ENCODE data around the gene TSEN34.
"Not testable (repeated sequence)": the region's sequence is repeated elsewhere in the genome, so short reads cannot be mapped to it uniquely, and the experiment has no call there.

The TSEN34 gene

DNA sequence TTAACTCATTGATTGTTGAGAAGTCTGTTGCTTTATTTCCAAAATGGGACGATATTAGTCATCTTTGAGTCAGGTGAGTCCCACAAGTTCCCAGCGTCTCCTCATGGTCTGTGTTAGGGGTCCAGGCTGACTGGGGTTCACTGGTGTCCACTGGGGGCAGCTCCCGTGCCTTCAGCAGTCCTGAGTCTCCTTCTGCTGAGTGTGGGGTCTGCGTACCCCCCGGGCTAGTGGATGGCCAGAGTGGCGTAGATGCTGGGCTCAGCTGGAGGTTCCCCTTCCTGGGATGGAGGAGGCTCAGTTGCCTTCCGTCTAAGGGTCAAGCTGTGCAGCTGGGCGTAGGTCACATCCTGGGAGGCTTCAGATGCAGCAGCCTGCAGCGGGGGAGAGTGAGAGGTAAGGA, 25.8 kb downstream of the TSEN34 start:
- Mint-ChIP-seq H3K9me3 (no peaks in the 10 kb centered on the region), H3K36me3 (peaks cover 10% of the 10 kb centered on the region), H3K27me3 (no peaks in the 10 kb centered on the region), H3K4me1 (peaks cover 2% of the 10 kb centered on the region), H3K27ac (no peak overlapping the region), H3K4me3 (no peak overlapping the region)
- CTCF ChIA-PET, result no interaction called here
- DNase-seq, result no peak

DNA sequence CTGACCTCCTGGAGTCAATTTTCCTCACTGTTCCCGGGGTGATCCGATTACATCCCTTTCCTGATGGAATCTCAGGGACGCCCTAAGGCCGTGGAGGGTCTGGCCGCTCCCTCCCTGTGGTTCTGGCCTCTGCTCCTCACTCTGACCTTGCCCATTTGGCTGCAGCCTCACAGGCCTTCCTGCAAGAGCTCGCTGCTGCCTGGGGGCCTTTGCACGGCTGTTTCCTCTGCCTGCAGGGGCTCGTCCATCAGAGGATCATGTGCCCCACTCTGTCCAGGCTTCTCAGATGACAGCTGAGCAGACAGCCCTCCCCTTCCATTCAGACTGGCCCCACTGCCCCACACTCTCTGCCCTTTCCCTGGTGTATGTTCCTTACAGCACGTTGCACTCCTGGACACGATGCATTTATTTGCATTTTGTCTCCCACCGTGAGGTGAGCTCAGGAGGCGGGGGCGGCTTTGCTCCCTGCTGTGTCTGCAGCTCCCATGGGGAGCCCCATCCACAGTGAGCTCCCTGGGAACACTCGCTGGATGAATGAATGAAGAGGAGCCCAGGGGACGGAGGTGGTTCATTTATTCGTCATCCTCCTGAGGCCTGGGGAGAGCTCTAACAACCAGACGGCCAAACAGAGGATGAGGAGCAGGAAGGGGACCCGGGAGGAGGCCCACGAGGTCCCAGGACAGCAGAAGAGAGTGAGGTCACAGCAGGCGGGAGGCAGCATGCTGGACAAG, 26.6 kb downstream of the TSEN34 start:
- H3K36me3 Mint-ChIP-seq, H3K9me3 Mint-ChIP-seq, H3K27ac Mint-ChIP-seq, H3K4me3 Mint-ChIP-seq, H3K27me3 Mint-ChIP-seq, CTCF ChIA-PET, DNase-seq, H3K4me1 Mint-ChIP-seq: not testable (repeated sequence)

DNA sequence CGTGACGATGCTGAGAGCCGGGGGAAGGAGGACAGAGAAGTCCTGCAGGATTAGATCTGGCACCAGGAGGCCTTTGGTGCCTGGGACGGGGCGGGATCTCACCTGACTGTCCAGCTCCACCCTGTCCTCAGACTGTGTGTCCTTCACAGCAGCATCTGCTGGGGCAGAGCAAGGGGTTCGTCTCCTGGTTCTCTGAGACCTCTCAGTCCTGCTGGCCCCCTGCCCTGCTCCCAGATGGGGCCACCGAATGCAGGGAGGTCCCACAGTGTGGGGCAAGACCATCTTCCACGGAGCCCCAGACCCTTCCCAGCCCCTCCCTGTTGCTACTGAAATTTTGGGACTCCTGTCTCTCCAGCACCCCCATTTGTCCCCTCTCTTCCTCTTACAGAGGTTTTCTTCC, 27.2 kb downstream of the TSEN34 start:
- Mint-ChIP-seq H3K27ac (no peak overlapping the region), H3K4me3 (no peak overlapping the region), H3K27me3 (peaks cover 9% of the 10 kb centered on the region), H3K36me3 (peaks cover 7% of the 10 kb centered on the region), H3K4me1 (peaks cover 9% of the 10 kb centered on the region), H3K9me3 (no peaks in the 10 kb centered on the region)
- CTCF ChIA-PET, result interaction anchor here (0.9 kb wide), 1 partner anchor 11 kb away, joined by 3 read pairs; no protein-coding TSS in a partner anchor
- no peak for DNase-seq

DNA sequence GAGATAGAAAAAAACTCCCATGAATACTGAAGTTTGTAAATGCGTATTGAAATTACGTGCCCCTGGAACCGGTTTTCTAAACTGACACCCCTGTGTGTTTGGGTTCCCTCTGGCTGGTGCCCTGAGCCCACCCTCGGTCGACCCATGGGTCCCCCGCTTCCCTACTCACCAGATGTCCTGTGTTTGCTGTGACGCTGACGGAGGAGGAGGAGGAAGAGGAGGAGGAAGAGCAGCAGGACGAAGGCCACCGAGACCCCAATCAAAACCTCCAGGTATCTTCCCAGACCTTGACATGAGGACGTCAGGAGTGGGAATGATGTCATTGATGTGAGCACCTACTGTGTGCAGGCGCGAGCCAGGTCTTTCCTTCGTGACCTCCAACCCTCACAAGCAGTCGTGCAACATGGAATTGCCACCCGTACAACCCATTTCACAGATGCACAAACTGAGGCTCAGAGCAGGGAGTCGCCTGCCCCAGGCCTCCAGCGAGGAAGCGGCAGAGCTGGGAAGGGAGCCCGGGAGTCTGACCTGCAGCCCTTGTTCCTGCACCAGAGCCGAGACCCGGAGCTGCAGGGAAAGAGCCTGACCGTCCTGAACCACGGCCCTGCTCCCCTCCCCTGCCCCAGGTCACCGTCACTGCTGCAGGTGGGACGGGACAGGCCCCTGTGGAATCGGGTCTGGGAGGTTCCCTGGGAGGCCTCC, 28.0 kb downstream of the TSEN34 start:
- DNase-seq, result no peak
- Mint-ChIP-seq H3K4me3 (no peak overlapping the region), H3K27me3 (peaks cover 17% of the 10 kb centered on the region), H3K27ac (no peak overlapping the region), H3K9me3 (no peaks in the 10 kb centered on the region), H3K4me1 (peaks cover 16% of the 10 kb centered on the region), H3K36me3 (peaks cover 6% of the 10 kb centered on the region)
- CTCF ChIA-PET, result interaction anchor here (0.9 kb wide), 1 partner anchor 10 kb away, joined by 3 read pairs; no protein-coding TSS in a partner anchor

DNA sequence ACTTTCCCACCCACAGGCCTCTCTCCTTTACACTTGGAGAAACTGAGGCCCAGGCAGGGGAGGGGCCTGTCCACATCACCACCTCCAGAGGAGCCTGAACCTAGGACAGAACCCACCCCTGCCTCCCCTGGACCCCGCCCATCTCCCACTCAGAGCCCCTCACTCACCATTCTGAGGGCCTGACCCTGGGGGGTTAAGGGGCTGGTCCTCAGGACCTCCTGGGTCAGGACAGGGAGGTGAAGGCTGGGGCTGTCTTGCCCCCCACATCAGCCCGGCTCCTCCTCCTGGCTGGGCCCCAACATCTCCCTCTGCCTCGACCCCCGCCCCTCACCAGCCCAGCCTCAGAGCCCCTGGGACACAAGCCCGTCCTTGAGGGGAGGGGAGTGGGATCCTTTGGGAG, 28.6 kb downstream of the TSEN34 start:
- H3K4me3 Mint-ChIP-seq, H3K9me3 Mint-ChIP-seq, H3K36me3 Mint-ChIP-seq, DNase-seq, CTCF ChIA-PET, H3K27ac Mint-ChIP-seq: not testable (repeated sequence)
- H3K27me3 Mint-ChIP-seq, result peaks cover 18% of the 10 kb centered on the region
- peaks cover 16% of the 10 kb centered on the region for H3K4me1 Mint-ChIP-seq

DNA sequence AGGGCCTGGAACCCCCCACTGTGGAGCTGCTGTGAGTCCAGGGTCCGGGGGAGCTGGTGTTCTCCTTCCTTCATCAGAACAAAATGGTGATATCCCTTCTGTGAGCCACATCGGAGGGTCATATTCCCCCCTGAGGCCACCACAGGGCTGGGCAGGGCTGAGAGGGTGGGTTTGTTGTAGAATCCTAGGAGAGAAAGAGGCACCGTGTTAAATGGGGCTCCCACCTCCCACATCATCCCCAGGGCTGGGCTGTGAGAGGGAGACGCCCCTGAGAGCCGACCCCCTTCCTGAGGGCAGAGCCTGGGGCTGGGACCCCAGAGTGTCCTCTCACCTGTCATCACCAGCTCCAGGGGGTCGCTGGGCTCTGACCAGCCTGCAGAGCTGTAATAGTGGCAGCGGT, 30.8 kb downstream of the TSEN34 start:
- H3K4me3 Mint-ChIP-seq, DNase-seq, H3K27ac Mint-ChIP-seq, H3K9me3 Mint-ChIP-seq, H3K36me3 Mint-ChIP-seq, CTCF ChIA-PET: not testable (repeated sequence)
- Mint-ChIP-seq H3K27me3 (peaks cover 18% of the 10 kb centered on the region), H3K4me1 (peaks cover 16% of the 10 kb centered on the region)

DNA sequence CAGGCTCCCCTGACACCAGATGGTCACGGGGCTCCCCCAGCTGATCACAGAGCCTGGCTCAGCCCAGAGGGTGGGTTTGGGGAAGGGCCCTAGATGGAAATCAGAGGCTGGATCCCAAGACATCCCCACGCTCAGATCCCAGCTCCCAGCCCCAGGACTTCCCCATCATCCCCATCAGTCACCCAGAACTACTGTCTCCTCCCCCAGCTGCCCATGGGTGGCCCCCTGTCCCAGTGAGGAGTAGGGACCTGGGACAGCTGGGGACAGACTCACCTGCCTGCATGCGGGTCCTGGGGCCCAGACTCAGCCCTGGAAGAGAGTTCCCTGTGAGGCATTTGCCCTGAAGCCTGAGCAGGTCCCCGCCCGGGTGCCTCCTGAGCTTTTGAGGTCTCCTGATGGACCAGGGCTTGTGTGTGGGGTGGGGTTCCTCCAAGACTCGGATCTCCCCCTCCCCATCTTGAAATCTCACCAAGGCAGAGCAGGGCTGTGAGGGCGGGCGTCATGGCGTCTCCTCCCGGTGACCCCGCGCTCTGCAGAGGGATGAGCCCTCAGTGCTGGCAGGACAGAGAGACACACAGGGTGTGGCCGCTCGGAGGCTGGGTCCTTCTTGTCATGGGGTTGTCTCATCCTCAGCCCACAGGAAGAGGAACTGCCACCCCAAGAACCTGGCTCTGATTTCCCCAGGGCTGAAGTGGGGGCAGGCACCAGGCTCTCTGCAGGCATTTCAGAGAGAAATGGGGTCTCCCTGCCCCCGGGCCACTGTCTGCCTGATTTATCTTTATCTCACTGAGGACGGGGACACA, 31.6 kb downstream of the TSEN34 start, which contains the start of gene LILRB3:
Gene LILRB3, minus strand, starts transcription at position 534 of the 803 bp plus-strand sequence. Its CDS starts 31 bp downstream, at position 503.
- CTCF ChIA-PET, DNase-seq, H3K36me3 Mint-ChIP-seq, H3K9me3 Mint-ChIP-seq: not testable (repeated sequence)
- Mint-ChIP-seq H3K27me3 (peaks cover 18% of the 10 kb centered on the region), H3K4me1 (peaks cover 16% of the 10 kb centered on the region), H3K27ac (peak within 1 kb of the TSS; percentile 30), H3K4me3 (peak within 1 kb of the TSS; percentile 40)

DNA sequence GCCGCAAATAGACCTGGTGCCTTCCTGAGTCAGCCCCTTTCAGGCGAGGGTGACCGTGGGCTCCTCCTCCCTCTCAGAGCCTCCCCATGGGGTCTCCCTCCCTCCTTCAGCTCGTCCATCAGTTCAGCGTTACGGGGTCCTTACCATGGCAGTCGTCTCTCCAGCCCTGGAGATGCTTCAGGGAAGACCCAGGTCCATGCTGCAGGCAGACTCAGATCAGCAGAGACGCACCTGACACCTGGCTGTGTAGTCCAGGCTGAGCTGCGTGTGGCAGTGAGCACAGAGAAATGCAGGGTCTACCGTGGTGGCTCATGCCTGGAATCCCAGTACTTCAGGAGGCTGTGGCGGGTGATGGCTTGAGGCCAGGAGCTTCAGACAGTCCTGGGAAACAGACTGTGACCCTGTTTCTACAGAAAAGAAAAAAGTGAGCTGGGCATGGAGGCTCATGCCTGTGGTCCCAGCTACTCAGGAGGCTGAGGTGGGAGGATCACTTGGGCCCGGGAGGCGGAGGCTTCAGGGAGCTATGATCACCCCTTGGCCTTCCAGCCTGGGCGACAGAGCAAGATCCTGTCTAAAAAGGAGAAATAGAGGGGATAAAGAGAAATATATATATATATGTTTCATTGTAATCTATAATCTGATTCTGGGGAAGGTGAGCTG, 32.3 kb downstream of the TSEN34 start:
- not testable (repeated sequence) for H3K36me3 Mint-ChIP-seq, DNase-seq, H3K27ac Mint-ChIP-seq, H3K9me3 Mint-ChIP-seq
- H3K27me3 Mint-ChIP-seq, result peaks cover 18% of the 10 kb centered on the region
- CTCF ChIA-PET, result interaction anchor here (0.7 kb wide), 1 partner anchor 11 kb away, joined by 3 read pairs; no protein-coding TSS in a partner anchor
- H3K4me3 Mint-ChIP-seq, result peak overlapping the region; percentile 10
- H3K4me1 Mint-ChIP-seq, result peaks cover 16% of the 10 kb centered on the region

DNA sequence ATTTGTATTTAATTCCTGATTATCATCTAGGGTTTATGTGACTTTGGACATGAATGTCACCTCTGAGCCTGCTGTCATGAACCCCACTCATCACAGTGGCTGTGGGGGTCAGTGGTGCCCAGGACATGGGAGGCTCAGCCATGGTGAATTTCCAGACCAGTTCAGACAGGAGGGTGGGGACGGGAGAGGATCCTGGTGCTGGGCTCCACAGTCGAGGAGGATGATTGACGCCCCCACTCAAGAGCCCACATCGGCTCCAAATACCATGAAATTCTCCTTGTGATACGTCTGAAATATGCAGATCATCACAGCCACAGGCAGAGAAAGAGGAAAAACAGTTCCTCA, 32.8 kb downstream of the TSEN34 start:
- Mint-ChIP-seq H3K27me3 (peaks cover 23% of the 10 kb centered on the region), H3K4me1 (peaks cover 16% of the 10 kb centered on the region)
- not testable (repeated sequence) for H3K9me3 Mint-ChIP-seq, H3K4me3 Mint-ChIP-seq, H3K36me3 Mint-ChIP-seq, DNase-seq, H3K27ac Mint-ChIP-seq
- CTCF ChIA-PET, result interaction anchor here (0.7 kb wide), 1 partner anchor 10 kb away, joined by 3 read pairs; no protein-coding TSS in a partner anchor

DNA sequence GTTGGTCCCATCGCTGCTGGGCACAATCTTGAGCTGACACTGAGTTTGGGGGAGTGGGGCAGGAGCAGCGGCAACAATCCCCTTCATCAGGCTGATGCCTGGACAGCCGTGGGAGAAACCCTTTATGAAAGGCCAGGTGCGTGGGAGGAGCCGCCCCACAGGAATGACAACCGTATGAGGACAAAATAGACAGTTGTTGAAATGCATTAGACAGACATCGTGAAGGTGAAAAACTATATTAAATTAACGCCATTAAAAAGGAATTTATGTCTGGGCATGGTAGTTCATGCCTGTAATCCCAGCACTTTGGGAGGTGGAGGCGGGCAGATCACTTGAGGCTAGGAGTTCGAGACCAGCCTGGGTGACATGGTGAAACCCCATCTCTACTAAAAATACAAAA, 33.5 kb downstream of the TSEN34 start:
- H3K36me3 Mint-ChIP-seq, H3K9me3 Mint-ChIP-seq, DNase-seq, H3K4me3 Mint-ChIP-seq, CTCF ChIA-PET, H3K27ac Mint-ChIP-seq: not testable (repeated sequence)
- peaks cover 30% of the 10 kb centered on the region for H3K27me3 Mint-ChIP-seq
- H3K4me1 Mint-ChIP-seq, result peaks cover 16% of the 10 kb centered on the region

DNA sequence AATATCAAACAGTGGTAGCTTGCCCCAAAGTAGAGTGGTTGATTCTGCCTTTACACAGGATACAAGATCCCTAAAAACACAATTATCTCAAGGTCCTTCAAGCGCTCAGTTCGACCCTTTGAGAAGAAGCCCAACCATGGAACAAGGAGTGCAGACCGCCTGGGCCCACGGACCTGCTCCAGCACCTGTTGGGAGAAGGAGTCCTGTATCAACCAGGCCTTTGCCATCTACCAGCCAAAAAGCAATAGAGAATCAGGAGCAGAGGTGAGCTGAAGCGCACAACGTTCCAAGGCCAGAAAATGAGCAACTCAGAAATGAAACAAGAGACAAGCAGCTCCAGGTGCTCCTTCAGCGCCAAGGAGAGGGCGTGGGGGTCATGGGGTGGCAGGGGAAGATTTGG, 38.0 kb downstream of the TSEN34 start:
- peaks cover 45% of the 10 kb centered on the region for H3K27me3 Mint-ChIP-seq

DNA sequence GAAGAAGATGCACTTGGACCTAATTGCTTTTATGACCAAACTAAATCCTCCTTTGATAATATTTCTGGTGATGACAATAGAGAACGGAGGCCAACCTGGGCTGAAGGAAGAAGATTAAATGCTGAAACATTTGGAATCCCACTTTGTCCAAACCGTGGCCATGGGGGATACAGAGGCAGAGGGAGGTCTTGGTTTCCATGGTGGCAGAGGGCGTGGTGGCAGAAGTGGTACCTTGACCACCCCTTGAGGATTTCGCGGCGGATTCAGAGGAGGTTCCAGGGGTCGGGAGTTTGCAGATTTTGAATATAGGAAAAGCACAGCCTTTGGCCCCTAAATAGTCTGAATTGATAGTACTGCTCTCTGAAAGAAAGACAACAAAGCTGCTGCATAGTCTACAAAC, 38.9 kb downstream of the TSEN34 start:
- Mint-ChIP-seq H3K27ac (no peak overlapping the region), H3K9me3 (no peaks in the 10 kb centered on the region), H3K36me3 (no peaks in the 10 kb centered on the region), H3K4me1 (peaks cover 3% of the 10 kb centered on the region), H3K27me3 (peaks cover 48% of the 10 kb centered on the region), H3K4me3 (no peak overlapping the region)
- CTCF ChIA-PET, result interaction anchor here (0.7 kb wide), 1 partner anchor 65 kb away, joined by 3 read pairs; no protein-coding TSS in a partner anchor
- DNase-seq, result no peak

More for the DNA sequence above, 38.0 kb downstream of the TSEN34 start:
- H3K27ac Mint-ChIP-seq, result no peak overlapping the region
- no peaks in the 10 kb centered on the region for H3K36me3 Mint-ChIP-seq
- CTCF ChIA-PET, result interaction anchor here (0.8 to 0.9 kb wide), 2 partner anchors 11 to 37 kb away, joined by 3 to 5 read pairs; no protein-coding TSS in a partner anchor
- H3K4me3 Mint-ChIP-seq, result no peak overlapping the region
- DNase-seq, result no peak
- H3K4me1 Mint-ChIP-seq, result peaks cover 3% of the 10 kb centered on the region
- H3K9me3 Mint-ChIP-seq, result no peaks in the 10 kb centered on the region

DNA sequence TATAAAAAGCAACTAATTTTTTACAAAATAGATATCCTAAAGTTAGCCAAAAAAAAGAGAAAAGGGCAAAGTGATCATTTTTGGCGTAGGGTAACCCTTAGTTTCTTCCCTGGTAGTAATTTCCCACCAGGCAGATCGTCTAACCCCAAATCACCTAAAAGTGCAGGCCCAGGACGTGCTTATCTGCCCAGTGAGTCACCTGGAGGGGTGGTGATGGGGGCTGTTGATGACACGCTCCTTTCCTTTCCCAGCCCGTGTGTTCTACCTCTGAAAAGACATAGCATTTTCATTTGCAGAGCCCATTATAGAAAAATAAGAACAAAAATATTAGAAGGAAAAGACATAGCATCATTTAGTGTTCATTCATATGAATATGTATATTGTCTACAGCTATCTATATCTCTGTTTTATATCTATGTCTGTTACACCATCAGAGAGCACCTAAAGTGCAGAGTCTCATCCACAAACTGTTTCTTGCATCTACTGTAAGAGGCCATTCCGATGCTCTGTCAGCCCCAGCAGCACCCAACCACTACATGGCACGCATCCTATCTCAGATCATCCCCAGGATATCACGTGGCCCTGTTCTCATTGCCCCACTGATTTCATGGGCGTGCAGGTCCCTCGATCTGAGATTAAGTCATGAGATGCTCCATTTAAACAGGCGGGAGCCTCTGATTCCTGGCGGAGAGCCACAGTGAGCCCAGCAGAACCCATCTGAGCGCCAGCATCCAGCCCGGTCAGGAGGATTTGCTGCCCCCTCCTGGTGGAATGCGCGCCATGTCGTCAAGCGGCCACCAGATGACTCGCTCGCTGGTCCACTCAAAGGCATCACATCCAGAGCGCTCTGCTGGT, 40.2 kb downstream of the TSEN34 start:
- H3K9me3 Mint-ChIP-seq, result no peaks in the 10 kb centered on the region
- H3K4me1 Mint-ChIP-seq, result peaks cover 3% of the 10 kb centered on the region
- H3K36me3 Mint-ChIP-seq, result no peaks in the 10 kb centered on the region
- H3K27me3 Mint-ChIP-seq, result peaks cover 56% of the 10 kb centered on the region
- H3K4me3 Mint-ChIP-seq, result no peak overlapping the region
- H3K27ac Mint-ChIP-seq, result no peak overlapping the region
- CTCF ChIA-PET, result interaction anchor here (0.6 to 2.0 kb wide), 6 partner anchors 44 to 160 kb away, joined by 3 to 11 read pairs (median 4); no protein-coding TSS in a partner anchor
- peak; percentile 90 for DNase-seq
